ENCODE results near the gene SLC37A1.

Gene SLC37A1

DNA sequence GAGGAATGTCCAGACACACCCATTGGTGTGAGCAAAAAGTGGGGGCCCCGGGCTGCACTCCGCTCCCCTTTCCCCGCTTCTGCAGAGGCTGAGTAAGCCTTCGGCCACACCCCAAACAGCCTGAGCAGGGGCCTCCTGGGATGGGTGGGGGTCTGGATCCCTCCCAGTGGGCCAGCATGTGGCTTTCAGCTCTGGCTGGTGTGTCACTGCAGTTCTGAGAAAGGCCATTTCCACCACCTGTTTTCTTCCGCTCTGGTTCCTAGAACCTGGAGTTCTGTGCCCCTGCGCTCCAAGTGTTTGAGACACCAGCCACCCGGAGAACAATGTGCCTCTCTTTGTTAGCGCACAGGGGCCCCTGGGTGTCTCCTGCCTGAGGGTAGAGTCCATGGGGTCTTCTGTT, 30.9 kb downstream of the SLC37A1 start:
- DNase-seq (ENCODE audit: low read depth, low spot score), result no peak

DNA sequence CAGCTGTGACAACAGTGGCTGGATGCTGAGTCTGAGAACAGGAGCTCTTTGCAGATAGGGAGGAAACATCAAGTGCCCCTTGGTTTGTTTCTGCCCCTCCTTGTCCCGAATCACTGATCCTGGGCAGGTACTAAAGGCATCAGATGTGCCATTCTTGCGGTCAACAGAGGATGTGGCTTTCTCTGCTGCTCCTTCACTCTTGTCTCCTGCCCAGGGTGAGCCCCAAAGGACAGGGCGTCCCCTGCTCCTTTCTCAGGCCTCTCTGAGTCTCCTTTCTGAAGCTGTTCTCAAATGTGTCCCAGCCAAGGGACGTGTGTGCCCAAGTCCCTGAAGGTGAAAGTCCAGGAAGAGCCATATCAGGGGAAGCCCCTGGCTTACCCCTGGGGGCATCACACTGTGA, 31.7 kb downstream of the SLC37A1 start:
- DNase-seq (ENCODE audit: low read depth, low spot score), result no peak

DNA sequence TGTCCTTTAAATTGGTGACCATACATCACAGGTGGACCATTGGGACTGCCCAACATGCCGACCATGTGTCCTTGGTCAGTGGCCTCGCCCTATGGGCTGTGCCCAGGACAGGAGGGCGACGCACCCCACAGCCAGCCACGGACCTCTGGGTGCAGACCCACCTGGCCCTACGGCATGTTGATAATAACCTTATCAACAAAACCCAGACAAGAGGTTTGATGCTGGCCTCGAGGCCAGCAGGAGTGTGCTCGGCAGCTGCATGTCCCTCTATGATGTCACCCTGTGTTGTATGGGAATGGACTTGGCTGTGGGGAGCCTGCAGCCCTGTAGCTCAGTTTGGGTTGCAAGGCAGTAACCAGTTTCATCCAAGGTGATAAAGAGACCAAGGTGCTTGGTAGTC, 32.1 kb downstream of the SLC37A1 start:
- DNase-seq (ENCODE audit: low read depth, low spot score), result no peak

DNA sequence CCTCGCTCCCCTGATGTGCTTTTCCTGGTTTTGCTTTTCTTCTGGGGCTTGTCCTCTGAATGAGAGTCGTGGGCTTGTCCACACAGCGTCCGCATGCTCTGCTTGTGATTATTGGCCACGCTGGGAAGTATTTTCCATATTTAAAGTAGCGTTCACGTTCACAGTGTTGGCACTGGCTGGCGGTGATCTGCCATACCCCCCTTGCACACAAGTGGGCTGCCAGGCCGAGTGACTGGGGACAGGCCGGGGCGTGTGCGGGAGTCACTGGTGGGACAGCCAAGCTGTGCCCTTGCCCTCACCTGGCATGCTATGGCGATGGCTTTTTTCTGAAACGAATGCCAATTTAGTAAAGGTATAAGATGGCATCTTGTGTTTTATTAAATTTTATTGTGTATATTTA, 32.8 kb downstream of the SLC37A1 start:
- DNase-seq (ENCODE audit: low read depth, low spot score), result no peak

DNA sequence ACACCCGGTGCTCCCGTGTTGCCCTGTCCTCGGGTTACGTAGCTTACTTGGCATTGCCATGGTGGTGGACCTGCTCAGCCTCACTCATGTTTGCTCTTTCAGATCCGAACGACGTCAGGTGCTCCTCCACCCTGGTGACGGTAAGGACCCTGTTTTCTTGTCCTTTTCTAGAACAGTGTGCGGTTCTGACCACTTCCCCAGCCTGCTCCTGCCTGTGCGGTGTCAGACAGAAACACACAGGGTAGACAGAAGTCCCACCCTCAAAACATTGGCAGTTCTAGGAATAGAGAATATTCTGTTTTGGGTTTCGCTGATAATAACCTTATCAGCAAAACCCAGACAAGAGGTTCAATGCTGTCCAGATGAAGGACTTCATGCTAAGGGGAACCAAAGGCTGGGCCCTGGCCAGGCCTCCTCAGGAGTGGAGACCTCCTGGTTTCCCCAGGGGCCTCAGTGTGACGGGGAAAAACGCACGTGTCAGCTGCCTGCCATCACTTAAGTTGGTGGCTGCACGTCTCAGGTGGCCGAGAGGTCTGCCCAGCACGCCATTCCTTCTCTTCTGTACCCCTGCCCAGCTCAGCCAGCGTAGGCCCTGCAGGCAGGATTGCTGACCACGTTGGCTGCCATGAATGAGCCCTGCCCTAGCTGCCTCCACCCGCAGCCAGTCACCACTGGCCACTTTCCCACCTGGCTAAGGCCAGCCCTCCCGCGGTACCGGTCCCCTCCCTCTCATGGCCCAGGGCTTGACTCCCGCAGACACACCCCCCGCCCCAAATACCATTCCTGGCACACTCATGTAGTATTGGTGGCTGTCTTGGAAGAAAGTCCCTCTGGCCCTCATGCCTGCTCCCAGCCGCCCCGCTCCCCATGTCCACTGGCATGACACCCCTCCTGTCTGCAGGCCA, 33.6 kb downstream of the SLC37A1 start:
- no peak for DNase-seq (ENCODE audit: low read depth, low spot score)

GRCh38 chr21:42547906-42548365, 34.3 kb downstream of the SLC37A1 start:
- no peak for DNase-seq (ENCODE audit: low read depth, low spot score)

GRCh38 chr21:42548687-42549406, 35.2 kb downstream of the SLC37A1 start:
- no peak for DNase-seq (ENCODE audit: low read depth, low spot score)

- DNase-seq (ENCODE audit: low read depth, low spot score), result no peak
Observed at GRCh38 chr21:42550817-42551216, 37.2 kb downstream of the SLC37A1 start.

- no peak for DNase-seq (ENCODE audit: low read depth, low spot score)
Observed at GRCh38 chr21:42552407-42553336, 39.0 kb downstream of the SLC37A1 start.

- no peak for DNase-seq (ENCODE audit: low read depth, low spot score)
Observed at GRCh38 chr21:42553435-42553834, 39.8 kb downstream of the SLC37A1 start.

DNA sequence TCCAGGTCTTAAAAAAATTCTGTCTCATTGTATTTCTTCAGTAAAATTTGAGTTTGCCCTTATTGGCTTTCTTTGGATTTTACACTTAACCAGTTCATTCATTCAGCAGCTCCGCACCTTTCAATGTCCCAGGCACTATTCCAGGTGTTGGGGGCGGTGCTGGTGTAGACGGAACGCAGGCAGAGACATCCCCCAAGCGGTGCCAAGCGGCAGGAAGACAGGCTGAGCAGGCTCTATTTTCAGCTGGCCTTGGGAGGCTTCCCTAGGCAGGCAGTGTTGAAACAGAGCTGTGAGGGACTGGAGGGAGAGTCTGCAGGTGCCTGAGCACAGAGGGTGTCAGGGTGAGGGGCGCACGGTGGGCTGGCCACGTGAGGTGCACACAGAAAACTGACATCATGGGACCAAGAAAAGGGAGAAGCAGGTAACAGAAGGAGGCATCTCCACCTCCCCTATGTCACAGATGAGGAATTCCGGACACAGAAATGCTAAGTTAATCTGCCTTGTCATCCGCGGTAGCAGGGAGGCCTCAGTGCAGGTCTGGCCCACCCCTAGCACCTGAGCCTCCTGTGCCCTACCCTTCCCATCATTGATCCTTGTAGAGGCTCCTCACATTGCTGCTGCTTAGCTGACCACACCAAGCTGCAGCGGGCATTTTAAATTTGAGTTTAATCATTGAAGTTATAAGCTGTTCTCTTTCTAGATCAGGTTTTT, 40.8 kb downstream of the SLC37A1 start:
- DNase-seq (ENCODE audit: low read depth, low spot score), result no peak

DNA sequence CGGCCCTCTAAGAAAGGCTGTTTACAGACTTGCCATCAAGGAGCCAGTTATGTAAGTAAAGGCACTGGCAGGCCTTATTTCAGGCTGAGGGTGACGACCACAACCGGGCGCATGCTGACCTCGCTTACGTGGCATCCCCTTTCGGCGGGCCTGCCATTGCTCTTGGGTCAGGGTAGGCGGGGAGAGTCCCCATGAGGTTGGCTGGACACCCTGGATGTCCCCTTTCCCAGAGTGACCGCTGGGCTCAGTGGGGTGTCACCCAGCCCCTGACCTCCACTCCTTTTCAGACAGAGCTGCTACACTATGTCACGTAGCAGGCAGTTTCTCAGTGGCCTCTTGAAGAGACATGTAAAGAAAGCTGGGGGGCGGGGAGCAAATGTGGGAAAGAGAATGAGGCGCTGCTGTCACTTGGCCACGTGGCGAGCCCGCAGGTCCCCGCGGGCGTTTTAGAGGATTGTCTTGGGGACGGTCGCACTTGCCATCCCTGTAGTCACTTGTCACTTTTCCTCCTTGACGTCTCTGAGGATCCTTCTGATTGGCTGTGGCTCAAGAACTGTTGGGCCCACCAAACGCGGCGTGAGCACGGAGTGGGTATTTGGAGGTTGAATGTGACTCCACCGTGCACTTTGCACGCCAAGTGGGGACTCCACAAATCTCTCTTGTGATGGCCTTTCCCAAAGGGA, 42.2 kb downstream of the SLC37A1 start:
- no peak for DNase-seq (ENCODE audit: low read depth, low spot score)

DNA sequence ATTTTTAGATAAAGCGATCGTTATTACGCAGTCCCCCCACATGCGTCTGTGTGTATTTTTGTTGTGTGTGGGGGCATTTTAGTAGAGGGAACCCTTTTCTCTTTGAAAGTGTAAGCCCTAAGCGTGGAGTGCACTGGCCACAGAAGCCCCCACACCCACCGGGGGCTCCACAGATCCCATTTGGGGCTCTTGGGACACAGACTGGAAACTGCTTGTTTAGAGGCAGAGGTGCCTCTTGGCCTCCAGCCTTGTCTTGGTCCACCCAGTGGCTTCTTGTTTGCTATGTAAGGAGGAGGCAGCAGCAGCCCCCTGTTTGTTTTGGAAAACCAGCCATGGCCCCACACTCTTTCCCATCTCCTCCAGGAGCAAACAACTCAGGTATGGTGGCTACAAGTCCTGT, 42.8 kb downstream of the SLC37A1 start:
- no peak for DNase-seq (ENCODE audit: low read depth, low spot score)

DNA sequence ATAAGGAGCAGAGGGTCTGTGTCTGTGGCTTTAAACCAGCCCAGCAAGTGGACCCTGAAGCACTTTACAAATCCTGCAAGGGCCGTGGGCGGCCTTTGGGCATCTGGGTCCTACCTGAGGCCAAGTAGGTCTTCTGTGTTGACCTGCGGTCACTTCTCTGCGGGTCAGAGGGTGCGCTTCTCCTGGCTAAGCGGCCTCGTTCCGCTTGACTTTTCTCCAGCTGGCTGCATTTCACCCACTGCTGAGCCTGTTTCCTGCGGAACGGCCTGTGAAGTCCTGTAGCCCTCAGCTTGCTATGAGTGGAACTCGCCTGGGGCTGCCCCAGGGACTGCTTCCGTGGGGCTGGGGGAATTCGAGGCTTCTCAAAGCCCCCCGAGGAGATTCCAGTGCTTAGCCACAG, 43.3 kb downstream of the SLC37A1 start:
- DNase-seq (ENCODE audit: low read depth, low spot score), result no peak

DNA sequence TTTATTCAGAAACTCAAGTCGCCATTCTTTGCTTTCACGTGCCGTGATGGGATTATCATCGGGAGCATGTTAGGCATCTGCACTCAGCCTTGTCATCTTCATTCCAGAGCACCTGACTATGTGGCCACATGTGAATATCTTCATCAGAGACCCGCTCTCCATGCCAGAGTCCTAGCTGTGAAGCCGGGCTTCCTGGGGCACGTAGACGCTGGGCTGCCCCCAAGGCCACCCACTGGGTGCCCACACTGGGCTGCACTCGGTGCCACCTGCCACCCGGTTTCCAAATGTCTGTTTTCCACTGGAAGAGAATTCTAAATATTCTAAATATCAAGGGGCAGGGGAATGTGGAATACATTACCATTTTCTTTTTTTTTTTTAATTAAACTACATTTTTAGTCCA, 43.8 kb downstream of the SLC37A1 start:
- DNase-seq (ENCODE audit: low read depth, low spot score), result no peak

DNA sequence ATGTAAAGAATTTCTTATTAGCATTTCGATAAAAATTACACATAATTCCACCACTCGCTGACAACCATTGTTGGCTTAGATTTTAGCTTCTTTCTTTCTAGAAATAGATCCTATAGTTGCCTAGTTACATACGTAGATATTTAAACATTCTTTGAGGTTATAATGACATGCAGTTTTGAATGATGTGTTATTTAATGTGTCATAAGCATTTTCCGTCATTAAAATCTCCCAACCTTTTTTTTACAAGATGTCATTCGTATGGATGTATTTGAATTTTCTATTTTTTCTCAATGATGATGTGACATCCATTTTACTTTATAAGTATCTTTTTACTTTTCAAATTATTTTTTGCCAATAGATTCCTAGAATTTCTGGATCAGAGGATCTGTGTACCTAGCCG, 44.7 kb downstream of the SLC37A1 start:
- DNase-seq (ENCODE audit: low read depth, low spot score), result no peak

DNA sequence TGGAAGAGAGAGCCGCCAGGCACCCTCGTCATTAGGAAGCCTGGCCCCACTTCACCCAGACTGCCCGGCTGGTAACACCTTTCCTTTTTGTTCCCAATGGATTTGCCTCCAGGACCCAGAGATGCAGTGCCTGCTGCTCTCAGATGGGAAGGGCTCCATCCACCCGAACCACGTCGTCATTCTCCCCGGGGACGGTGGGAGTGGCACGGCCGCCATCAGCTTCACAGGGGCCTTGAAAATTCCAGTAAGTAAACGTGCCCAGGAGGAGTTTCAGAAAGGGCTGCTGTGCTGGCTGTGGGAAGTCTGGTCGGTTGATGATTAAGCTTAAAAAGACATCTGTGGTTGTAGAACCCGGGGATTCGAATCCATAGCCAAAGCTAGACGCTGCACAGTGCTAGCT, 45.2 kb downstream of the SLC37A1 start:
- no peak for DNase-seq (ENCODE audit: low read depth, low spot score)

GRCh38 chr21:42559326-42559725, 45.7 kb downstream of the SLC37A1 start:
- no peak for DNase-seq (ENCODE audit: low read depth, low spot score)

DNA sequence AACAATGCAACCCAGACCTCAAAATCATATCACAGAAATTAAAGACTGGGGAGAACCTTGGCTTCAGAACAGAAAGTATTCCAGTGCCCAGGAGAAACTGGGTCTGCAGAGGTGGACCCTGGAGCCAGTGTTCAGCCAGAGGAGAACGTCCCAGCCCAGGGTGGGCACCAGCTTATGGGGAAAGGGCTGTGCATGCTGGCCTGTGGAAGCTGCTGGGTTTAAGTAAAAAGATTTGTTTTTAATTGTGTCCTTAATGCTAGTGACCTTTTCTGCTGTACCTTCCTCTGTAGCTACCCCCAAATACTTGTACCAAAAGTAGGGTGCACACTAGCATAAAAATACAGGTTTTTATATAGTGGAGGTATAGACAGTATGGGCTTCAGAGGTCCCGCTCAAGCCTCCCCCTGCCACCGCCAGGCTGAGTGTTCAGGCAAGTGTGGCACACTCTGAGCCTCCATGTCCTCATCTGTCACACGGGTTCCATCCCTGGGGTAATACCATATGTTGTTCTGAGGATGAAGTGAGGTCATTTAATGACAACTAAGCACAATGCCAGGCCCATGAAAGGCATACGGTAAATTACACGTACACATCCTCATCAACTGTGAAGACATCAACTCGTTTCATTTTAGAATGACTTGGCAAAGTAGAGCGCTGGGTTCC, 47.0 kb downstream of the SLC37A1 start:
- no peak for DNase-seq (ENCODE audit: low read depth, low spot score)
